Myocyte (in vitro differentiated cells): ENCODE data around the gene WNK2. TPM values are rescaled to one million over a fixed set of nuclear protein-coding genes. Genes with fewer than 3 reads are reported as not detected.

ENCODE experiments used
- DNase-seq: peaks from one replicate; pipeline ENCODE4 v3.0.0-alpha.2; 2012; ENCODE audit warnings: low read depth
- total RNA-seq: library from RNA; depleted of rRNA; stranded (reverse); fragments of >200 nt; gene quantifications from 2 replicates; pipeline ENCODE4 v1.2.3, GENCODE V29; 2014

WNK2 gene
- total RNA-seq, 1 donor from 2014 or later, result not detected

DNA sequence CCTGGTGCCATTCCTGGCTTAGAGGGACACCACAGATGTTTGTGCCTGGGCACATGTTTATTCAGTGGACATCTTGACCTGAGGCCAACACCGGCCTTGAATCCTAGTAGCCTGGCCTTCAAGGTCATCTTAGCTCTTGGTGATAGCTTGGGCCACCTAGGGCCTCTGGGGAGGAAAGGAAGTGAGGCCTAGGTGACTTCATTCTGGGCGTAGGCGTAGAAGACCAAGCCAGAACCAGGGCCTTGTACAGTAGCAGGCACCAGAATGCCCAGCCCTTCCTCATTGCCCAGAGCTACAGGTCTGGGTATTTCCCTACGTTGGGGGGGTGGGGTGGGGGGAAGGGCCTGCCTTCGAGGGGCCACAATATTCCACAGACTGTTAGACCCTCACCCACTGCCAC, 33.8 kb downstream of the WNK2 start:
- no peak for DNase-seq

GRCh38 chr9:93218161-93218560, 34.2 kb downstream of the WNK2 start:
- peak; percentile 73 for DNase-seq

GRCh38 chr9:93218671-93219420, 34.9 kb downstream of the WNK2 start:
- no peak for DNase-seq

DNA sequence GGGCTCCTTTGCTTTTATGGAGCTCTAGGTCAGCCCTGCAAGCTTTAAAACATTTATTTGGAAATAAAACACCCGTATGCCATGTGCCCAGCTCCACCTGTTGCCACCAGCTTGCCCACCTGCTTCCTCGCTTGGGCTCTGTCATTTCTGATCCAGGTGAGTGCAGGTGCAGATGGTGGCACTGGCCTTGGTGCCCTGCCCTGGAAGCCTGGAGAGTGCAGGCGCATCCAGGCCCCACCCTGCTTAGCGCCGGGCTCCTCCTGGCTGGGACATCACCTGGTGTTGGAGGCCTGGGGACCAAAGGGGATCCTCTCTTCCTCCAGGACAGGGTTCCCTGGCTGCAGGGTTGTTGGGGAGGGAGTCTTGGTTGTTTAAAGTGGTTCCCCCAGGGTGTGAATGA, 35.8 kb downstream of the WNK2 start:
- no peak for DNase-seq

DNA sequence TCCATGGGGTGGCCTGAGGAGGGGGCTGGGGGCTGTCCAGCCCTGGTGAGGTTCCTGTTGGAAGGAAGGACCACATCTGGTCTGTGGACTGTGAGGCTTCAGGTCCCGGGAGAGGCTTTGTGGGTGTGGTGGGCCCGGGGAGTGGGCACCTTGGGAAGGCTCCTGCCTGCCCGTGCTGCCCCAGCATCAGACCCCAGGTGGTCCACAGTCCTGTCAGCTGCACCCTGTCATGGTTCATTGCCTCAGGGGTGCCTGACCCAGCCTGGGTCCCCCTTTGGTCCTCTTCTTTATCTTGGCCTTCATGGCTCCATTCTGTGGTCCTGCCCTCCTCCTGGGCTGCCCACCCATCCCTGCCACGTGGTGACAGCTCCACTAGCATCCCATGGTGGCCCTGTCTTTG, 36.7 kb downstream of the WNK2 start:
- no peak for DNase-seq

DNA sequence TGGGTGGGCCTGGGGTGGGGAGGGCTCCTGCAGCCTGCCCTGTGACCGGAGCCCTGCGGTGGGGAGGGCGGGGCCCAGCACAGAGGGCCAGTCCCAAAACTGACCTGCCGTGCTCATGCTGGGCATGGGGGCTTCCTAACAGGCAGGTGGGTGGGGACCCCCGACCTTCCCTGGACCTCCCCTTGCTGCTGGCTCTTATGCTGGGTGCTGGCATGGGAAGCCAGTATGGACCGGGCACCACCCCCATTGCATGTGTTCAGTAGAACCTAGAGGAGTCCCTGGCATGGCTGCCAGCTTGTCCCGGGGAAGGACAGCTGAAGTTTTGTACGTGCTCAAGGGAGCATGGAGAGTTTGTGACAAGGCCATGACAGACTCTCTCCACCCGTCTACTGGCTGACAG, 37.1 kb downstream of the WNK2 start:
- DNase-seq, result no peak

GRCh38 chr9:93222890-93223259, 38.9 kb downstream of the WNK2 start:
- DNase-seq, result no peak

- DNase-seq, result peak; percentile 53
These were observed 39.6 kb downstream of the WNK2 start for GRCh38 chr9:93223260-93224180.

DNA sequence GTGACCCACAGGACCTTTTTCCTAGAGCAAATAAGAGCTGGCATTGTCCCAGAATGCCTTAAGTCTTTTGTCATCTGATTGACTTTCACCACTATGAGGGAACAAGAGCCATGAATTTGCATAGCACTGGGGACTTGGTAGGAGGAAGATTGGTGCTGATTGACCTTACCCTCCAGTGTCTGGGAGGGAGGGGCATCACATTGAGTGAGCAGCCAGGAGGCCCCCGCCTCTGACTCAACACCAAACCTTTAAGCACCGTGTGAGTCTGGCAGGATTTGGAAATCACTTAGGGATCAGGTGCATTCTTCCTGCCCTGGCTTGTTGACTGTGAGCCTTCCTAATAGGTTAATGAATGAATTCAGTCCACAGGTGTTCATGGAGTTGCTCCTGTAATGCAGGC, 40.7 kb downstream of the WNK2 start:
- no peak for DNase-seq

GRCh38 chr9:93225417-93225816, 41.5 kb downstream of the WNK2 start:
- no peak for DNase-seq

- DNase-seq, result no peak
These were observed 42.0 kb downstream of the WNK2 start for GRCh38 chr9:93225892-93226291.

DNA sequence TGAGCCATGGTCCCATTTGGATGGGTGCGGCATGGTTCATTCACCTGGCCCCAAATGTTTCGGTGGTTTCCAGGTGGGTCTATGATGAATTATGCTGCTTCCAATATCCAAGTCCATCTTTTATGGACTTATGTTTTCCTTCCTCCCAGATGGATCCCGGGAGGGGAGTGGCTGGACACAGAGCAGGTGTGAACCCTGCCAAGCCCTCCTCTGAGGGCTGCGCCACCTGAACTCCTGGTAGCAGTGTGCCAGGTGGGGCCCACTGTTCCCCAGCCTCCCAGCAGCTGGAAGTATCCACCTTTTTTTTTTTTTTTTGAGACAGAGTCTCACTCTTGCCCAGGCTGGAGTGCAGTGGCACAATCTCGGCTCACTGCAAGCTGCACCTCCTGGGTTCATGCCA, 42.9 kb downstream of the WNK2 start:
- no peak for DNase-seq

DNA sequence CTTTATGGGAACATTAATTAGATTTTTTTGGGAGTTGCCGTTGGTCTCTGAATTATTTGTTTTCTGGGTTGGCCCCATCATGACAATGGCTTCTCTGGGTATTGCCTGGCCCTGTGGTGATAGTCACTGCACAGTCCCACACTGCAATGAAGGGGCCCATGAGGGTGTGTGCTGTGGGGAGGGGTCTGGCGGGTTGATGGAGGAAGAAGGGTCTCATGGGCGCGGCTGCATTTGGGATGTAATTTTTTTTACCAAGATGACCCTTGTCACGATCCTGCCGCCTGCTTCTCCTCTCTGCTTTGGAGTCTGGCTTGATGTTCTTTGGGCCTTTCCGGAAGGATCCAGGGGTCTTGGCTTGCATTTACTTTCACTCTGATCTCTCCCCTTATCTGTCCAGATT, 44.1 kb downstream of the WNK2 start:
- DNase-seq, result no peak

- no peak for DNase-seq
These were observed 44.5 kb downstream of the WNK2 start for GRCh38 chr9:93228453-93228852.

- DNase-seq, result no peak
These were observed 45.7 kb downstream of the WNK2 start for GRCh38 chr9:93229636-93230035.

DNA sequence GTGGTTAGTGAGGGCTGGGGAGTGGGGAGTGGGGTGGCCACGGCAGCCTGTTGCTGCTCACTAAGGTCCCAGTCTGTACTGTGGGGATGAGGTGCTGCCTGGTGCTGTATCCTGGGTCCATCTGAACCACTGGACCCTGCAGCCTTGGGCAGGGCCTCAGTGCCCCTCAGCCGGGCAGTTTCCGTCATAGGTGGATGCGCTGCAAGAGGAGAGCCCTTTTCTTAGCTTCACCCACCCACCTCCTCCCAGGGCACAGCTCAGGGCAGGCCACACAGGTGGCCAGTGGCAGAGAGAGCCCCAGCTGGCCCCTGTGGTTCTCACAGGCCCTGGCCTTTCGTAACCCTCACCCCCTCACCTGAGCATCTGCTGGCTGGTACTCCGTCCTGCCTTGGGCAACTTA, 46.2 kb downstream of the WNK2 start:
- DNase-seq, result no peak

GRCh38 chr9:93230601-93231000, 46.7 kb downstream of the WNK2 start:
- DNase-seq, result no peak

GRCh38 chr9:93231121-93231694, 47.3 kb downstream of the WNK2 start:
- DNase-seq, result peak; percentile 89

- no peak for DNase-seq
These were observed 47.8 kb downstream of the WNK2 start for GRCh38 chr9:93231716-93232115.

GRCh38 chr9:93232388-93232960, 48.5 kb downstream of the WNK2 start:
- DNase-seq, result peak; percentile 22

- DNase-seq, result no peak
These were observed 49.1 kb downstream of the WNK2 start for GRCh38 chr9:93233033-93233432.

DNA sequence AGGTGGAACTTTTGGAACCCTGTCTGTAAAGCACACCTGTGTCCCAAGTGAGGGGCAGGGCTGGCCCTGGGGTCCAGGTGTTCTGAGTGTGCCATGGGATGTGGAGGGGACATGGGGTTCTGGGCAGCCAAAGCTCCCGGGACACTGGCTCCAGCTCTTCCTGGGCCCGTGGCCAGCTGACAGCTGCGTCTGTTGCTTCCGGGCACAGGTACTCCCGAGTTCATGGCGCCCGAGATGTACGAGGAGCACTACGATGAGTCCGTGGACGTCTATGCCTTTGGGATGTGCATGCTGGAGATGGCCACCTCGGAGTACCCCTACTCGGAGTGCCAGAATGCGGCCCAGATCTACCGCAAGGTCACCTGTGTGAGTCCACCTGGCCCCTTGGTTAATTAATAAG, 50.7 kb downstream of the WNK2 start:
- DNase-seq, result no peak
